Right forelimb (tissue), 1 donor: ENCODE data around the gene CCT7.

Experiments
- DNase-seq: peaks from one replicate; pipeline ENCODE4 v3.0.0-alpha.2; 2018

The CCT7 gene

GRCh38 chr2:73297151-73297559, 63.0 kb downstream of the CCT7 start:
- no peak for DNase-seq

GRCh38 chr2:73297586-73297985, 63.5 kb downstream of the CCT7 start:
- no peak for DNase-seq

GRCh38 chr2:73300926-73301325, 66.8 kb downstream of the CCT7 start:
- DNase-seq = no peak

GRCh38 chr2:73301636-73302035, 67.5 kb downstream of the CCT7 start:
- DNase-seq = no peak
